ENCODE data around the gene APC2. TPM values are rescaled to one million over a fixed set of nuclear protein-coding genes. Genes with fewer than 3 reads are reported as not detected.
"Not testable (repeated sequence)": the region's sequence is repeated elsewhere in the genome, so short reads cannot be mapped to it uniquely, and the experiment has no call there.

The APC2 gene
- total RNA-seq, 2 experiments from 2014 or later, result 0.07 to 0.15 TPM

GRCh38 chr19:1492474-1493006 is 42.6 kb downstream of the APC2 start:
- ChIA-PET CTCF (no interaction called here), POLR2A (no interaction called here)
- Mint-ChIP-seq H3K27me3 (peaks cover 2% of the 10 kb centered on the region), H3K27ac (no peak overlapping the region), H3K4me3 (no peak overlapping the region), H3K9me3 (no peaks in the 10 kb centered on the region), H3K4me1 (ENCODE audit: low read depth) (peaks cover 13% of the 10 kb centered on the region), H3K36me3 (no peaks in the 10 kb centered on the region)
- intact Hi-C loops (cut with micrococcal nuclease), result loop anchor here (5.0 kb wide), 1 partner anchor 35 kb away; no protein-coding TSS in a partner anchor
- no peak for DNase-seq

DNA sequence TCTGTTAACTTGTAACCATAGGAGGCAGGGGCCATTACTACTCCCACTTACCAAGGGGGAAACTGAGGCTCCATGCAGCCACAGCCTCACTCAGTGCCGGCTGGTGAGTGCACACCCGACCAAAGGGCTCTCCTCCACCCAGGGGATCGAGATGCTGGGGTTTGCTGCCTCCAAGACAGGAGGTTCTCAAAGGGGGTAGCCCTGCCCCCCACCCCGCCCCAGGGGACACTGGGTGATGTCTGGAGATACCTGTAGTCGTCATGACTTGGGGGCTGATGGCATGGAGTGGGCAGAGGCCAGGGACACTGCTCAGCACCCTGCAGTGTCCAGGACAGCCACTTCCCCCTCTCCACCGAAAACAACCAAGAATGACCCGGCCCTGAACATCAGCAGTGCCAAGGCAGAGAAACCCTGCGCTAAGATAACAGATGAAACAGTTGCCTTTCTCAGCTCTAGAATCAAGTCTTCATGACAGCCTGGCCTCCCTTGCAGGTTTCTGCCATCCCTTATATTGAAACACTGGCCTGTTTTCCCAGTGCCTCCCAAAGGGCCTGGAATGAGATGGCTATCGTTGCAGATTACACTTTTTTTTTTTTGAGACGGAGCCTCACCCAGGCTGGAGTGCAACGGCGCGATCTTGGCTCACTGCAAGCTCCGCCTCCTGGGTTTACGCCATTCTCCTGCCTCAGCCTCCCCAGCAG is 44.3 kb downstream of the APC2 start:
- POLR2A ChIA-PET, result no interaction called here
- DNase-seq, result no peak
- H3K36me3 Mint-ChIP-seq, result no peaks in the 10 kb centered on the region
- H3K27me3 Mint-ChIP-seq, result peaks cover 2% of the 10 kb centered on the region
- intact Hi-C loops (cut with micrococcal nuclease), result loop anchor here (5.0 kb wide), 1 partner anchor 37 kb away; no protein-coding TSS in a partner anchor
- CTCF ChIA-PET, result no interaction called here
- no peak overlapping the region for H3K4me3 Mint-ChIP-seq
- H3K4me1 Mint-ChIP-seq (ENCODE audit: low read depth), result peaks cover 13% of the 10 kb centered on the region
- H3K9me3 Mint-ChIP-seq, result no peaks in the 10 kb centered on the region
- H3K27ac Mint-ChIP-seq, result no peak overlapping the region

GRCh38 chr19:1495051-1495798 is 45.3 kb downstream of the APC2 start:
- H3K9me3 Mint-ChIP-seq, result no peaks in the 10 kb centered on the region
- no peak for DNase-seq
- no peak overlapping the region for H3K4me3 Mint-ChIP-seq
- ChIA-PET POLR2A (no interaction called here), CTCF (no interaction called here)
- intact Hi-C loops (cut with micrococcal nuclease), result no loop called here
- no peaks in the 10 kb centered on the region for H3K36me3 Mint-ChIP-seq
- H3K27me3 Mint-ChIP-seq, result peaks cover 2% of the 10 kb centered on the region
- H3K27ac Mint-ChIP-seq, result no peak overlapping the region
- H3K4me1 Mint-ChIP-seq (ENCODE audit: low read depth), result peaks cover 10% of the 10 kb centered on the region

DNA sequence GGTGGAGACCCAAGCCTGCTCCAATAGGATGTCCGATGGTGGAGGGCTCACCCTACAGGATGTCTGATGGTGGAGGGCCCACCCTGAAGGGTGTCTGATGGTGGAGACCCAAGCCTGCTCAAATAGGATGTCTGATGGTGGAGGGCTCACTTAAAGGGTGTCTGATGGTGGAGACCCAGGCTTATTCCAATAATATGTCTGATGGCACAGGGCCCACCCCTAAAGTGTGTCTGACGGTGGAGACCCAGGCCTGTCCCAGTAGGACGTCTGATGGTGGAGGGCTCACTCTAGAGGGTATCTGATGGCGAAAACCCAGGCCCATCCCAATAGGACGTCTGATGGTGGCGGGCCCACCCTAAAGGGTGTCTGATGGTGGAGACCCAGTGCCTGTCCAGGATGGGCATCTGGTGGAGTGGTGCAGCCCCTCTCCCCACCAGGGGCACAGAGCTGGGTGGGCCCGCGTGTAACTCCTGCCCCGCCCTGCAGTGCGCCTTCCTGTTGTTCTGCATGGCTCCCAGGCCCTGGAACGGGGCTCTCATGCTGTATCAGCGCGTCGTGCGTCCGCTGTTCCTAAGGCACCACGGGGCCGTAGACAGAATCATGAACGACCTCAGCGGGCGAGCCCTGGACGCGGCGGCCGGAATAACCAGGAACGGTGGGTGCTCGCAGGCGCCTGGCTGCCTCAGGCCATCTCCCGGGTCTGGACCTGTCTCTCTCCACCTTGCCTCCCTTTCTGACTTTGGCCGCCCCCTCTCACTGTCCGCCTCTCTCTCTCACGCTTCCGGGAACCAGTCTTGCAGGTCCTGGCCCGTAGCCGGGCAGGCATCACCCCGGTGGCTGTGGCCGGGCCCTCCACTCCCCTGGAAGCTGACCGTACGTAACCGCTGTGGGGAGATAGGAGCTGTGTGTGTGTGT is 46.1 kb downstream of the APC2 start:
- Mint-ChIP-seq H3K9me3 (no peaks in the 10 kb centered on the region), H3K36me3 (no peaks in the 10 kb centered on the region), H3K27ac (no peak overlapping the region), H3K4me3 (no peak overlapping the region), H3K27me3 (peaks cover 2% of the 10 kb centered on the region), H3K4me1 (ENCODE audit: low read depth) (peaks cover 7% of the 10 kb centered on the region)
- no peak for DNase-seq
- POLR2A ChIA-PET, result no interaction called here
- intact Hi-C loops (cut with micrococcal nuclease), result no loop called here
- CTCF ChIA-PET, result no interaction called here

- Mint-ChIP-seq H3K4me1 (ENCODE audit: low read depth) (peaks cover 2% of the 10 kb centered on the region), H3K9me3 (no peaks in the 10 kb centered on the region), H3K27ac (no peak overlapping the region), H3K27me3 (no peaks in the 10 kb centered on the region), H3K36me3 (no peaks in the 10 kb centered on the region), H3K4me3 (no peak overlapping the region)
- no peak for DNase-seq
- ChIA-PET POLR2A (no interaction called here), CTCF (no interaction called here)
- intact Hi-C loops (cut with micrococcal nuclease), result no loop called here
Observed at GRCh38 chr19:1496714-1497577, 47.0 kb downstream of the APC2 start.

- Mint-ChIP-seq H3K9me3 (no peaks in the 10 kb centered on the region), H3K4me3 (no peak overlapping the region), H3K27ac (no peak overlapping the region), H3K27me3 (peaks cover 2% of the 10 kb centered on the region), H3K4me1 (ENCODE audit: low read depth) (peaks cover 2% of the 10 kb centered on the region), H3K36me3 (no peaks in the 10 kb centered on the region)
- ChIA-PET POLR2A (no interaction called here), CTCF (no interaction called here)
- intact Hi-C loops (cut with micrococcal nuclease), result no loop called here
- no peak for DNase-seq
Observed at GRCh38 chr19:1497578-1498235, 47.8 kb downstream of the APC2 start.

- H3K4me3 Mint-ChIP-seq; H3K27me3 Mint-ChIP-seq; CTCF ChIA-PET; H3K27ac Mint-ChIP-seq; POLR2A ChIA-PET; intact Hi-C loops (cut with micrococcal nuclease); H3K36me3 Mint-ChIP-seq; H3K4me1 Mint-ChIP-seq (ENCODE audit: low read depth); H3K9me3 Mint-ChIP-seq; DNase-seq: not testable (repeated sequence)
Observed at GRCh38 chr19:1499231-1499630, 49.3 kb downstream of the APC2 start.

GRCh38 chr19:1501200-1501595 is 51.3 kb downstream of the APC2 start:
- Mint-ChIP-seq H3K4me3 (no peak overlapping the region), H3K27me3 (peaks cover 13% of the 10 kb centered on the region)
- CTCF ChIA-PET, result interaction anchor here (2.4 kb wide), 1 partner anchor 10 kb away, joined by 14 read pairs; the partner anchor contains the start of gene REEP6

DNA sequence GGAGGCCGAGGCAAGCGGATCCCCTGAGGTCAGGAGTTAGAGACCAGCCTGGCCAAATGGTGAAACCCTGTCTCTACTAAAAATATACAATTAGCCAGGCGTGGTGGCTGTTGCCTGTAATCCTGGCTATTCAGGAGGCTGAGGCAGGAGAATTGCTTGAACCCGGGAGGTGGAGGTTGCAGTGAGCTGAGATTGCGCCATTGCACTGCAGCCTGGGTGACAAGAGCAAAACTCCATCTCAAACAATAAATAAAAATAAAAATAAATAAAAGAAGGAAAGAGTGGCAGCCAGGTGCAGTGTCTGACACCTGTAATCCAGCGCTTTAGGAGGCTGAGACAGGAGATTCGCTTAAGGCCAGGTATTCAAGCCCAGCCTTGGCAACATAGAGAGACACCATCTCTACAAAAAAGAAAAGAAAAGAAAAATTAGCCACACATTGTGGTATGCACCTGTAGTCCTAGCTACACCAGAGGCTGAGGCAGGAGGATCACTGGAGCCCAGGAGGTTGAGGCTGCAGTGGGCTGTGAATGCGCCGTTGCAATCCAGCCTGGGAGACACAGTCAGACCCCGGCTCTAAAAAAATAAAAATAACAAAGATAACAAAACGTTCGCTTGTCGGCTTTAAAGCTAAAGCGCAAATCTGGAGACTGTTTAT is 52.6 kb downstream of the APC2 start:
- intact Hi-C loops (cut with micrococcal nuclease), result no loop called here
- Mint-ChIP-seq H3K9me3 (no peaks in the 10 kb centered on the region), H3K27ac (no peak overlapping the region), H3K4me3 (no peak overlapping the region), H3K36me3 (no peaks in the 10 kb centered on the region), H3K4me1 (ENCODE audit: low read depth) (peaks cover 8% of the 10 kb centered on the region), H3K27me3 (peaks cover 13% of the 10 kb centered on the region)
- ChIA-PET CTCF (interaction anchor here (1.2 to 2.4 kb wide), 3 partner anchors 11 to 200 kb away, joined by 3 to 14 read pairs (median 4); partner anchors contain the start of gene REEP6), POLR2A (no interaction called here)
- no peak for DNase-seq

More at GRCh38 chr19:1501200-1501595, 51.3 kb downstream of the APC2 start:
- Mint-ChIP-seq H3K36me3 (no peaks in the 10 kb centered on the region), H3K9me3 (no peaks in the 10 kb centered on the region), H3K4me1 (ENCODE audit: low read depth) (peaks cover 7% of the 10 kb centered on the region), H3K27ac (no peak overlapping the region)
- DNase-seq, result no peak
- POLR2A ChIA-PET, result no interaction called here
- intact Hi-C loops (cut with micrococcal nuclease), result no loop called here

DNA sequence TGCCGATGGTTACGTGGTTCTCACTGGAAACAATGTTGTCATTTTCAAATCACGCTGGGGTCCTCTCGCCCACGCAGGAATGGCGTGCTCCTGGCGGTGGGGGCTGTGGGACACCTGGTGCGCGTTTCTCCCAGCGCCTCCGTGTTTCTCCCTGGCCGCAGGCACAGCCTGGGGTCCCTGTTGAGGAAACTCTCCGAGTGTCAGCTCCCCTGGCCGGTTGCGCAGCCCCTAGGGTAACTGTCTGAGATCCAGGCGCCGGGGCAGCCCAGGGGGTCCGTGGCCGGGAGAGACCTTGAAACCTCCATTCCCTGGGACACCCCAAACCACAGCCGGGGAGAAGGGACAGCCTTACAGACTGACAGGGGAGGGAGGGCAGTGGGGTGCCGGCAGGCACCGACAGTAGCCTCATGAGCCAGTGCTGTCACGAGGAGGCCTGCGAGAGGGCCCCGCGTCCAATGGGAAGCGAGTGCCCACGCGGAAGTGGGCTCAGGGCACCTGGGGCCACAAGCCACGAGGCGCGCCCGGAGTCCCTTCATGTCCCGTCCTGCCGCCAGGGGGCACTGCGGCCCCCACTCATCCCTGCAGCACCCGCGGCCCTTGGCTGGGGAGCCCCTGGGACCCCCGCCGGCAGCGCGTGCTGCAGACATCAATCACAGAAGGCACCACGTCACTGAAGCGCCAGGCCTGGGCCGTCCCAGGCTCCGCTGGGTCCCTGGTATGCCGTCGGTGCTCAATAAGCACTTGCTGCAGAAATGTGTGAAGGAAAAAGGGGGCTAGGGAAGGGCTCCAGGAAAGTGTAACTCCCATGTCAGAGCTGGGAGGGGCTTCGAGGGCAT is 53.4 kb downstream of the APC2 start:
- ChIA-PET CTCF (interaction anchor here (0.6 to 2.4 kb wide), 5 partner anchors 12 to 624 kb away, joined by 3 to 14 read pairs (median 4); partner anchors contain the start of gene REEP6), POLR2A (no interaction called here)
- Mint-ChIP-seq H3K27me3 (peaks cover 13% of the 10 kb centered on the region), H3K4me3 (no peak overlapping the region), H3K36me3 (no peaks in the 10 kb centered on the region), H3K9me3 (no peaks in the 10 kb centered on the region), H3K4me1 (ENCODE audit: low read depth) (peaks cover 12% of the 10 kb centered on the region), H3K27ac (no peak overlapping the region)
- DNase-seq, result peak; percentile 83
- intact Hi-C loops (cut with micrococcal nuclease), result no loop called here
